Urinary bladder (tissue), 4 donors: ENCODE measurements around the gene SAP30BP. TPM values are rescaled to one million over a fixed set of nuclear protein-coding genes. Genes with fewer than 3 reads are reported as not detected.

ENCODE experiments used
- DNase-seq: peaks from one replicate; pipeline ENCODE4 v3.0.0-alpha.2; 2015; ENCODE audit errors: extremely low spot score
- H3K27ac ChIP-seq: one replicate; pipeline ENCODE4 v1.5.1; 2013; ENCODE audit warnings: low read depth, mild to moderate bottlenecking, moderate library complexity
- H3K36me3 ChIP-seq: one replicate; pipeline ENCODE4 v1.6.1; 2013; ENCODE audit warnings: mild to moderate bottlenecking, moderate library complexity; ENCODE audit not compliant: insufficient read depth
- H3K4me1 ChIP-seq: one replicate; pipeline ENCODE4 v1.6.1; 2013; ENCODE audit warnings: mild to moderate bottlenecking, moderate library complexity; ENCODE audit not compliant: insufficient read depth
- H3K4me3 ChIP-seq: one replicate; pipeline ENCODE4 v1.5.1; 2013; ENCODE audit warnings: low read depth, low read length
- WGBS: extraction: QIAGEN DNeasy Blood & Tissue Kit; methylation state at CpG from one replicate; pipeline ENCODE4 v1.1.7; 2013; 5-methylcytosine and 5-hydroxymethylcytosine counted together
- polyA plus RNA-seq: library from polyadenylated mRNA; stranded (reverse); fragments of 200-250 nt; gene quantifications from one replicate; pipeline ENCODE4 v1.2.3, GENCODE V29; 2013
- total RNA-seq: library from RNA; depleted of rRNA; stranded (reverse); fragments of >200 nt; gene quantifications from one replicate; pipeline ENCODE4 v1.2.3, GENCODE V29; 2014
- donor health status: healthy with polysubstance abuse.
- donor health status: healthy.

Gene SAP30BP
- total and polyA plus RNA-seq, 2 donors = 37.7 to 87.0 TPM

GRCh38 chr17:75743625-75744206 is 76.6 kb downstream of the SAP30BP start:
- Histone ChIP-seq H3K4me3 (no peak overlapping the region), H3K4me1 (no peaks in the 10 kb centered on the region), H3K36me3 (no peaks in the 10 kb centered on the region), H3K27ac (no peak overlapping the region)
- WGBS = 92% methylated on average over 25 of the region's 25 CpGs
- DNase-seq = no peak

DNA sequence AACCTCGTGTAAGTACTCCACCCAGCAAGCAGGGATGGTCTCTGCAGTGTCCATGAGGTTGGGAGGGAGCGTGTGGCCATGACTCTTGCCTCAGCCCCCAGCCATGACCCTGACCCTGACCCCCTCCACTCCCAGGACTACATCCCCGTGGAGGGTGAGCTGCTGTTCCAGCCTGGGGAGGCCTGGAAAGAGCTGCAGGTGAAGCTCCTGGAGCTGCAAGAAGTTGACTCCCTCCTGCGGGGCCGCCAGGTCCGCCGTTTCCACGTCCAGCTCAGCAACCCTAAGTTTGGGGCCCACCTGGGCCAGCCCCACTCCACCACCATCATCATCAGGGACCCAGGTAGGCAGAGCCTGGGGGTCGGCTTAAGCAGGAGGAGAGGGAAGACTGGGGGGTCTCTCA is 81.6 kb downstream of the SAP30BP start:
- no peak overlapping the region for H3K27ac ChIP-seq
- no peak for DNase-seq
- H3K4me1 ChIP-seq = no peaks in the 10 kb centered on the region
- 83% methylated on average over 9 of the region's 9 CpGs for WGBS
- H3K36me3 ChIP-seq = no peaks in the 10 kb centered on the region
- no peak overlapping the region for H3K4me3 ChIP-seq

DNA sequence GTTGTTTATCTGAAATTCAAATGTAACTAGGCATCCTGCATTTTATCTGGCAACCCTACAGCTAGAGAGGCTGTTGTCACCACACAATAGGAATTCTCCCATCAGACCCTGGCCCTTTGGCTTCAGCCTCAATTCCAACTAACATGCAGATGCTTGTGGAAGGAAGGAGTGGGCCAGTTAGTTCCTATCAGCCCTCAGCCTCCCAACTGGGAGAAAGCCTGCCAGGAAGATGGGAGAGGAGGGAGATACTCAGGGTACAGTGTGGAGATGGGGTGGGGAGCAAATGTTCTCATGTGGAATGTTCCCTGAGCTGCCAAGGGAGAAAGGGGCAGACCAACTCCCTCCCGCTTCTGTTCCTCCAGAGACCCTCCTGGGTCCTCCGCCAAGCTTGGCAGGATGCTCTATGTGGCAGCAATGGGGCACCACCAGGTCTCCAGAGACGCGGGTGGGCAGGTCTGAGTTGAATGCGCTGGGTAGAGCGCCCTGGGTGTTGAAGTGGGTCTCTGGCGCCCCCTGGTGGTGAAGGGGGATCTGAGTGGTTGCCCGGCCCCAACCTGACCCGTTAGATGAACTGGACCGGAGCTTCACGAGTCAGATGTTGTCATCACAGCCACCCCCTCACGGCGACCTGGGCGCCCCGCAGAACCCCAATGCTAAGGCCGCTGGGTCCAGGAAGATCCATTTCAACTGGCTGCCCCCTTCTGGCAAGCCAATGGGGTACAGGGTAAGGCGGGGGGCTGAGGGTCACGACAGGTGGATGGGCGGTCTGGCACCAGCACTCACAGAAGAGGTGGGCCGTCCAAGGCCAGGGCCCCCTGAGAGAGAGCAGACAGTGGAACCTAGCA is 82.6 kb downstream of the SAP30BP start:
- no peak for DNase-seq
- H3K4me3 ChIP-seq = no peak overlapping the region
- no peak overlapping the region for H3K27ac ChIP-seq
- 16% methylated on average over 20 of the region's 20 CpGs for WGBS
- no peaks in the 10 kb centered on the region for H3K36me3 ChIP-seq
- no peaks in the 10 kb centered on the region for H3K4me1 ChIP-seq

- Histone ChIP-seq H3K4me1 (no peaks in the 10 kb centered on the region), H3K36me3 (no peaks in the 10 kb centered on the region), H3K4me3 (no peak overlapping the region), H3K27ac (no peak overlapping the region)
- DNase-seq = no peak
- 86% methylated on average over 23 of the region's 23 CpGs for WGBS
These were observed 83.7 kb downstream of the SAP30BP start for GRCh38 chr17:75750661-75751423.

GRCh38 chr17:75751676-75752404 is 84.7 kb downstream of the SAP30BP start:
- no peak overlapping the region for H3K4me3 ChIP-seq
- WGBS = 84% methylated on average over 24 of the region's 24 CpGs
- no peaks in the 10 kb centered on the region for H3K36me3 ChIP-seq
- no peak overlapping the region for H3K27ac ChIP-seq
- no peaks in the 10 kb centered on the region for H3K4me1 ChIP-seq
- no peak for DNase-seq

DNA sequence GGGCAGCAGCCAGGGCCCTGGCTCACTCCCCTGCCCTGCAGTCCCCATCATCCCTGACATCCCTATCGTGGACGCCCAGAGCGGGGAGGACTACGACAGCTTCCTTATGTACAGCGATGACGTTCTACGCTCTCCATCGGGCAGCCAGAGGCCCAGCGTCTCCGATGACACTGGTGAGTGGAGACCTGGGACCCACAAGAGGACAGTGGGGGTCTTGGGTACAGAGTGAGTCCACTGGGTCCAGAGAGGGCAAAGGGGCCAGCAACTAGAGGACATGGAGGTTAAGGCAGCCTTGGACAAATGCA is 85.2 kb downstream of the SAP30BP start:
- no peak for DNase-seq
- WGBS = 88% methylated on average over 10 of the region's 10 CpGs
- no peaks in the 10 kb centered on the region for H3K4me1 ChIP-seq
- H3K36me3 ChIP-seq = no peaks in the 10 kb centered on the region
- no peak overlapping the region for H3K4me3 ChIP-seq
- no peak overlapping the region for H3K27ac ChIP-seq

DNA sequence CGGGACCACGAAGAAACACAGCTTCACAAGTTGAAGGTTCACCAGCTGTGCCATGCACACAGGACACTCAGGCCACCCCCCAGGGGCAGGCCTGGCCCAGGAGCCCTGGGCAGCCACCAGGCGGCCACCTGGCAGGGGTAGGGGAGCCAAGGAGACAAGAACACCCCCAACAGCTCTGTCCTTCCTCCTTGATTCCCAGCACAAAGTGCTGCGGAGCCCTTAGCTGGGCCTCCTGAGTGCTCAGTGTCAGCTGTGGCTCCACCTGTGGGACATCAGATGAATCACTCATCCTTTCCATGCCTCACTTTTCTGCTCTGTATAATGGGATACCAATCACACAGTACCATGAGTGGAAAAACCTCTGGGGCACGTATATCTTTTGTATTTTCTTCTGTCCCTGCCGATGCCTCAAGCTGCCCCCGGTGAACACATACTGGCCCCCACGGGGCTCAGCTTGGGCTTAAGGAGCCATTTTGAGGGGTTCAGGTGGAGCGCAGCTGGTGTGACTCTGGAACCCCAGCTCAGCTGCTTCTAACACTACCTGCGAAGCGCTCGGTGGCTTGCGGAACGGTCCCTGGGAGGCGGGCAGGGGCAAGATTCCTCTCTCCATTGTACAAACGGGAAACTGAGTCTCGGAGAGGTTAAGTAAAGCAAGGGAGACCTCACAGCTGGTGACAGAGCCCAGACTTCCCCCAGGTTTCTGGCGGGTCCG is 85.8 kb downstream of the SAP30BP start:
- H3K36me3 ChIP-seq = no peaks in the 10 kb centered on the region
- no peaks in the 10 kb centered on the region for H3K4me1 ChIP-seq
- no peak for DNase-seq
- H3K27ac ChIP-seq = no peak overlapping the region
- H3K4me3 ChIP-seq = peak overlapping the region; percentile 28
- 68% methylated on average over 19 of the region's 19 CpGs for WGBS

- H3K36me3 ChIP-seq = no peaks in the 10 kb centered on the region
- WGBS = 15% methylated on average over 76 of the region's 76 CpGs
- no peaks in the 10 kb centered on the region for H3K4me1 ChIP-seq
- no peak for DNase-seq
- H3K4me3 ChIP-seq = peak overlapping the region; percentile 28
- no peak overlapping the region for H3K27ac ChIP-seq
These were observed 86.6 kb downstream of the SAP30BP start for GRCh38 chr17:75753514-75754377.

- H3K27ac ChIP-seq = no peak overlapping the region
- 68% methylated on average over 27 of the region's 27 CpGs for WGBS
- H3K36me3 ChIP-seq = no peaks in the 10 kb centered on the region
- H3K4me1 ChIP-seq = no peaks in the 10 kb centered on the region
- no peak overlapping the region for H3K4me3 ChIP-seq
- DNase-seq = no peak
These were observed 87.5 kb downstream of the SAP30BP start for GRCh38 chr17:75754378-75755204.

- 84% methylated on average over 20 of the region's 20 CpGs for WGBS
- DNase-seq = no peak
- Histone ChIP-seq H3K36me3 (no peaks in the 10 kb centered on the region), H3K4me1 (no peaks in the 10 kb centered on the region), H3K27ac (no peak overlapping the region), H3K4me3 (no peak overlapping the region)
These were observed 88.2 kb downstream of the SAP30BP start for GRCh38 chr17:75755205-75755901.

- no peak overlapping the region for H3K4me3 ChIP-seq
- H3K4me1 ChIP-seq = no peaks in the 10 kb centered on the region
- H3K27ac ChIP-seq = no peak overlapping the region
- H3K36me3 ChIP-seq = no peaks in the 10 kb centered on the region
- DNase-seq = no peak
- WGBS = 97% methylated on average over 2 of the region's 2 CpGs
These were observed 88.9 kb downstream of the SAP30BP start for GRCh38 chr17:75755990-75756389.
